ENCODE results near the gene COL4A3.

The COL4A3 gene

DNA sequence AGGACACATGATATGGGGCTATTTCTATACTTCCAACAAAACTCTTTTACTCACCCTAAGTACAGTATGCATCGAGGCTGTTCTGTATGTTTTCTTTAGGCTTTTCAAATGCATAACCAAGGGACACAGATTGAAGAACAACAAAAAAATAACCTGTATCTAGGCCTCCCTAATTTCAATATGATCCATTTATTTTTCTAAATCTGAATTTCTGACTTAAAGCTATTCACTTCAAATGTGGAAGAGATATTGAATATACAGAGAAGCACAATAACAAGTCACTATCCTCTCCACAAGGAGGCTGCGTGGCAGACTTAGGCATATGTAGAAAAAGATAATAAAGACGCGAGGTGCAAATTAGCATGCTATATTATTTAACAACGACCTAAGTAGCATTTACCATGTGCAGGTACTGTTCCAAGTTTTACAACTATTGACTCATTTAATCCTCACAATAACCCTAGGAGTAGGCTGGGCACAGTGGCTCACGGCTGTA lies 121.4 kb downstream of the COL4A3 start:
- H3K36me3 ChIP-seq (ENCODE audit: control insufficient read depth, insufficient read depth, low read length): no peaks in the 10 kb centered on the region; the same call in 1 of the 2 replicates
- no peak for DNase-seq (ENCODE audit: extremely low read depth, insufficient read length)
- H3K27me3 ChIP-seq (replicated peaks; ENCODE audit: control insufficient read depth, insufficient read depth, low read length): no peaks in the 10 kb centered on the region
- H3K4me3 ChIP-seq (replicated peaks; ENCODE audit: low read depth, low read length): no peak overlapping the region
- TF ChIP-seq, protein P1, sequence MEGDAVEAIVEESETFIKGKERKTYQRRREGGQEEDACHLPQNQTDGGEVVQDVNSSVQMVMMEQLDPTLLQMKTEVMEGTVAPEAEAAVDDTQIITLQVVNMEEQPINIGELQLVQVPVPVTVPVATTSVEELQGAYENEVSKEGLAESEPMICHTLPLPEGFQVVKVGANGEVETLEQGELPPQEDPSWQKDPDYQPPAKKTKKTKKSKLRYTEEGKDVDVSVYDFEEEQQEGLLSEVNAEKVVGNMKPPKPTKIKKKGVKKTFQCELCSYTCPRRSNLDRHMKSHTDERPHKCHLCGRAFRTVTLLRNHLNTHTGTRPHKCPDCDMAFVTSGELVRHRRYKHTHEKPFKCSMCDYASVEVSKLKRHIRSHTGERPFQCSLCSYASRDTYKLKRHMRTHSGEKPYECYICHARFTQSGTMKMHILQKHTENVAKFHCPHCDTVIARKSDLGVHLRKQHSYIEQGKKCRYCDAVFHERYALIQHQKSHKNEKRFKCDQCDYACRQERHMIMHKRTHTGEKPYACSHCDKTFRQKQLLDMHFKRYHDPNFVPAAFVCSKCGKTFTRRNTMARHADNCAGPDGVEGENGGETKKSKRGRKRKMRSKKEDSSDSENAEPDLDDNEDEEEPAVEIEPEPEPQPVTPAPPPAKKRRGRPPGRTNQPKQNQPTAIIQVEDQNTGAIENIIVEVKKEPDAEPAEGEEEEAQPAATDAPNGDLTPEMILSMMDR (IDR thresholded peaks at IDR 0.05; ENCODE audit: insufficient read depth, low read length, poor library complexity, severe bottlenecking): no peak

DNA sequence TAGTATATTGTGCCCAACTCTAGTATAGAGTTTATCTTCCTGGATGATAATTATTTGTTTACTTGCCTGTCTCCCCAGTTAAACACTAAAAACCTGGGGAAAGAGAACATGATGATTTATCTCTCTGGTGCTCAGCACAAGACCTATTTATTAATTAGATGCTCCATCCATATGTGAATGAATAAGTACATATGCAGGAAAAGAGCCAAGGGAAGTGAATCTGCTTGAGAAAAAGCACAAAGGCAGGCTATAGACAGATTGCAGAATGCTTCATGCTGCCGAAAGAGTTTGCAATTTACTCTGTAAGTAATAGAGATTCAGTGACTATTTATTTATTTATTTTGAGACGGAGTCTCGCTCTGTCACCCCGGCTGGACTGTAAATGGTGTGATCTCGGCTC lies 123.3 kb downstream of the COL4A3 start:
- TF ChIP-seq, protein P1 (IDR thresholded peaks at IDR 0.05; ENCODE audit: insufficient read depth, low read length, poor library complexity, severe bottlenecking): no peak
- H3K36me3 ChIP-seq (ENCODE audit: control insufficient read depth, insufficient read depth, low read length): no peaks in the 10 kb centered on the region; the same call in 1 of the 2 replicates
- no peak for DNase-seq (ENCODE audit: extremely low read depth, insufficient read length)
- H3K4me3 ChIP-seq (replicated peaks; ENCODE audit: low read depth, low read length): no peak overlapping the region
- no peaks in the 10 kb centered on the region for H3K27me3 ChIP-seq (replicated peaks; ENCODE audit: control insufficient read depth, insufficient read depth, low read length)

DNA sequence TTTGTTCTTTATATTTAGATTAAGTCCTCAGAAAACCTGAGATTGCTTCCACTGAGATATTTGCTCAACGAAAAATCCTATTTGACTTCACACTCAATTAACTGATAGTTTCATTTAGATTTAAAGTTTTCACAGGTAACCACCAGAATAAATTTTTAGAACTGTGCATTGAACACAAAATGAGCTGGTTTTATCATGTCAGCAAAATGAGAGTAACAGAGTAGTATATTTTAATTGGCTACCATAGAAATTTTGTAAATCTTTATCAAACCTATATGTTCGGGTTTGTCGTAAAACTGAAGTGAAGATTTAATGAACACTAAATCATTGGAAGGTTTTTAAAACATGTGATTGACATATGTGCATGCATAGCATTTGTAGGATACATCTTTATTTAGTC lies 127.9 kb downstream of the COL4A3 start:
- H3K27me3 ChIP-seq (replicated peaks; ENCODE audit: control insufficient read depth, insufficient read depth, low read length): no peaks in the 10 kb centered on the region
- no peak overlapping the region for H3K4me3 ChIP-seq (replicated peaks; ENCODE audit: low read depth, low read length)
- TF ChIP-seq, protein P1 (IDR thresholded peaks at IDR 0.05; ENCODE audit: insufficient read depth, low read length, poor library complexity, severe bottlenecking): no peak
- H3K36me3 ChIP-seq (ENCODE audit: control insufficient read depth, insufficient read depth, low read length): peaks cover 3% of the 10 kb centered on the region; the same call in 1 of the 2 replicates
- DNase-seq (ENCODE audit: extremely low read depth, insufficient read length): no peak

DNA sequence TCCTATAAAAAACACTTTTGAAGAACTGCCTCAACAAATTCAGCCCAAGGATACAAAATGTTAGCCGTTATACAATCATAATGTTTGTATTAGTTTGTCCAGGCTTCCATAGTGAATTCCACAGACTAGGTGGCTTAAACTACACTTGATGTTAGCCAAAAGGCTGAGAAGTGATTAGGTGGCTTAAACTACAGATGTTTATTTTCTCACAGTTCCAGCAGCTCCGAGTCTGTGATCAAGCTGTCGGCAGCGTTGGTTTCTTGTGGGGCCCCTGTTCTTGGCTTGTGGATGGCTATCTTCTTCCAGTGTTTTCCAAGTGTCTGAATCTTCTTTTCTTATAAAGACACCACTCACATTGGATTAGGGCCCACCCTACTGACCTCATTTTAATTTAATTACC lies 129.1 kb downstream of the COL4A3 start:
- DNase-seq (ENCODE audit: extremely low read depth, insufficient read length): no peak
- TF ChIP-seq, protein P1 (IDR thresholded peaks at IDR 0.05; ENCODE audit: insufficient read depth, low read length, poor library complexity, severe bottlenecking): no peak
- H3K27me3 ChIP-seq (replicated peaks; ENCODE audit: control insufficient read depth, insufficient read depth, low read length): no peaks in the 10 kb centered on the region
- peaks cover 4% of the 10 kb centered on the region for H3K36me3 ChIP-seq (ENCODE audit: control insufficient read depth, insufficient read depth, low read length)
- no peak overlapping the region for H3K4me3 ChIP-seq (replicated peaks; ENCODE audit: low read depth, low read length)

DNA sequence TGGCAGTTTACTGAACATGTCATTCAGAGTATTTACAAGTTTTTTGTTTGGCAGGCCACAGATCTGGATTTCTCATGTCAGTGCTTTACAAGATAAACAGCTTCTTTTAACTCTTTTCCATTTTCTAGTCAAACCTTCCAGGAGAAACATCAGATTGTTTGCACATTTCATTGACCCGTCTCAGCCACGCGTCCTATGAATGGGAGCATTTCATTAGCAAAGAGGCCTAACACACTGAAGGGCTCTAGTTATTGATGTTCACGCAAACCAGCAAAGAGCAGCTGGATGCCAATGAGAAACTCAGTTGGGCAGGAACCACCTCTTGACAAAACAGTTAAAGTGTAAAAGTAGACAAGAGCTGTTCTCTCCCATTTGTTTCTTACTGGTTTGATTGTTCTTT lies 131.4 kb downstream of the COL4A3 start:
- H3K4me3 ChIP-seq (replicated peaks; ENCODE audit: low read depth, low read length): no peak overlapping the region
- H3K36me3 ChIP-seq (ENCODE audit: control insufficient read depth, insufficient read depth, low read length): peaks cover 4% of the 10 kb centered on the region
- TF ChIP-seq, protein P1 (IDR thresholded peaks at IDR 0.05; ENCODE audit: insufficient read depth, low read length, poor library complexity, severe bottlenecking): no peak
- no peak for DNase-seq (ENCODE audit: extremely low read depth, insufficient read length)
- no peaks in the 10 kb centered on the region for H3K27me3 ChIP-seq (replicated peaks; ENCODE audit: control insufficient read depth, insufficient read depth, low read length)
